Endometrial microvascular endothelial cells (primary cell): ENCODE results near the gene METTL22. TPM values are rescaled to one million over a fixed set of nuclear protein-coding genes. Genes with fewer than 3 reads are reported as not detected.

Experiments used
- in situ Hi-C: cut with HindIII; loops from 2 replicates; pipeline ENCODE4 v1.10.0; 2017; ENCODE audit warnings: low sequenced_read_pairs, low pct_unique_long_range_greater_than_20kb; ENCODE audit errors: inconsistent ontology term
- total RNA-seq: library from RNA; depleted of rRNA; stranded (reverse); fragments of >200 nt; gene quantifications from one replicate; pipeline ENCODE4 v1.2.3, GENCODE V29; 2015; ENCODE audit errors: inconsistent ontology term

The METTL22 gene
- total RNA-seq, 1 donor from 2014 or later, result 16.1 TPM

- in situ Hi-C loops, result no loop called here
Observed at GRCh38 chr16:8679151-8679550, 57.7 kb downstream of the METTL22 start.

DNA sequence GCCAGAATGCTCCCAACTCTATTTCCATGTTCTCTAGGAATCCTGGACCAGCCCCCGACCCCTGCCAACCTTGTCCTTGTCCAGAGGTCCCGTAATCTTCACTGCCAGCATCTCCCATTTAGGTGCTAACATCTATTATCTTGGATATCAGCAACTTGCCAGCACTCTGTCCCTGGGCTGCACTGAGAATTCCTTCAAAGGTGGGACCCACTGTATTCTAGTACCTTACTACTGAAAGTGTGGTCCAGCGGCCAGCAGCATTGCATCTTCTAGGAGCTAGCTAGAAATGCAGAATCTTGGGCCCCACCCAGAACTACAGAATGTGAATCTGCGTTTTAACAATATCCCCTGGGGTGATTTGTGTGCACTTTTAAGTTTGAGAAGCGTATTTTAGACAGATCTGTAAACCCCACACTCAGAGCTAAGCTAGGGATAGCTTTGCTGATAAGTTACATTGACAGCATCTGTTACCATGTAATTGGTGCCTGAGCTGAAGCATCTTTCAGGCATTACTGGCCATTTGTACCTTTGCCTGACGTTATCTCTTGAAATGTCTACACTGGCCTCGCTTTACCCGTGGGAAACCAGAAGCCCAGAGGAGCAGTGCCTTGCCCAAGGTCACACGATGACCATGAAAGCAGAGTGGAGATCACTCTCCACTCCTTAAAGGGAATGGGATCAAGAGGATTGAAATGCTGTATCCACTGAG lies 61.2 kb downstream of the METTL22 start:
- in situ Hi-C loops, result no loop called here

- in situ Hi-C loops, result no loop called here
Observed at GRCh38 chr16:8683640-8684039, 62.1 kb downstream of the METTL22 start.

GRCh38 chr16:8685617-8686016 lies 64.1 kb downstream of the METTL22 start:
- in situ Hi-C loops, result no loop called here

DNA sequence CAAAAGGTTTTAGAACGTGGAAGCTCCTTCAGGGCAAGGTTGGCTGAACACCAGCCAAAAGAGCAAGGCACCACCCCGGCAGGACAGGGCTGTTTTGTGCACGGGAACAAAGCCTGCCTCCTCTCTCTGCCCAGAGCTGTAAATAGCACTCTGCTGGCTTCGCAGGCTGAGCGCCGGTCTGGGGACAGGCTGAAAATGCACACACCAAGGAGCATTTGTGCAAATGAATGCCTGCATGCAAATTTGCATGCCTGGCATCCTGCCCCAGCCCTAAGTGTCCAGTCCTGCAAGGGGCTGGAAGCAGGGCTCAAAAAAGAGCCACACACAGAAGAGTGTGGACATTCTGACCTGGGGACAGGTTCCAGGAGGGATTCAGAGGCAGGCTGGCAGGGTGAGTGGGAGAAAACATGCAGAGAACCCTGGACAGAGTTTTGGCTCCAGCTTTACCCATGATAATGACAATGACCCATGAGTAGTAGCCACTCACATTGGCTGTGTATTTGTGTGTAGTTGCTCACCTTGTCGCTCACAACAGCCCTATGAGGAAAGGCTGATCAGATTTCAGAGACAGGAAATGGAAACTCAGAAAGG lies 64.6 kb downstream of the METTL22 start:
- in situ Hi-C loops, result no loop called here

- in situ Hi-C loops, result no loop called here
Observed at GRCh38 chr16:8686879-8687278, 65.4 kb downstream of the METTL22 start.

GRCh38 chr16:8689686-8690085 lies 68.2 kb downstream of the METTL22 start:
- in situ Hi-C loops, result no loop called here

GRCh38 chr16:8691728-8692127 lies 70.2 kb downstream of the METTL22 start:
- in situ Hi-C loops, result no loop called here

GRCh38 chr16:8694795-8695728 lies 73.6 kb downstream of the METTL22 start:
- in situ Hi-C loops, result no loop called here

- in situ Hi-C loops, result no loop called here
Observed at GRCh38 chr16:8696880-8697279, 75.4 kb downstream of the METTL22 start.

GRCh38 chr16:8697965-8698364 lies 76.5 kb downstream of the METTL22 start:
- in situ Hi-C loops, result no loop called here

Other genes with a start within 250 kb of the METTL22 start
- not detected for gene TMEM114, start 31.2 kb upstream of the METTL22 start, total RNA-seq
- gene ABAT, start 52.9 kb downstream of the METTL22 start, total RNA-seq, result 0.56 TPM
- gene TMEM186, start 175.9 kb downstream of the METTL22 start, total RNA-seq, result 10.6 TPM
- 55.6 TPM for gene PMM2, start 176.1 kb downstream of the METTL22 start, total RNA-seq
- gene CARHSP1, start 247.3 kb downstream of the METTL22 start, total RNA-seq, result 59.3 TPM